GM21825 (cell line): ENCODE results near the gene SNX2.
"Not testable (repeated sequence)": the region's sequence is repeated elsewhere in the genome, so short reads cannot be mapped to it uniquely, and the experiment has no call there.

ENCODE experiments used
- ATAC-seq: cut with Tn5 transposase; IDR thresholded peaks from one replicate; pipeline ENCODE4 v1.9.1; 2021; ENCODE audit warnings: mild to moderate bottlenecking, moderate library complexity; ENCODE audit not compliant: unreplicated experiment

Gene SNX2, protein sequence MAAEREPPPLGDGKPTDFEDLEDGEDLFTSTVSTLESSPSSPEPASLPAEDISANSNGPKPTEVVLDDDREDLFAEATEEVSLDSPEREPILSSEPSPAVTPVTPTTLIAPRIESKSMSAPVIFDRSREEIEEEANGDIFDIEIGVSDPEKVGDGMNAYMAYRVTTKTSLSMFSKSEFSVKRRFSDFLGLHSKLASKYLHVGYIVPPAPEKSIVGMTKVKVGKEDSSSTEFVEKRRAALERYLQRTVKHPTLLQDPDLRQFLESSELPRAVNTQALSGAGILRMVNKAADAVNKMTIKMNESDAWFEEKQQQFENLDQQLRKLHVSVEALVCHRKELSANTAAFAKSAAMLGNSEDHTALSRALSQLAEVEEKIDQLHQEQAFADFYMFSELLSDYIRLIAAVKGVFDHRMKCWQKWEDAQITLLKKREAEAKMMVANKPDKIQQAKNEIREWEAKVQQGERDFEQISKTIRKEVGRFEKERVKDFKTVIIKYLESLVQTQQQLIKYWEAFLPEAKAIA

DNA sequence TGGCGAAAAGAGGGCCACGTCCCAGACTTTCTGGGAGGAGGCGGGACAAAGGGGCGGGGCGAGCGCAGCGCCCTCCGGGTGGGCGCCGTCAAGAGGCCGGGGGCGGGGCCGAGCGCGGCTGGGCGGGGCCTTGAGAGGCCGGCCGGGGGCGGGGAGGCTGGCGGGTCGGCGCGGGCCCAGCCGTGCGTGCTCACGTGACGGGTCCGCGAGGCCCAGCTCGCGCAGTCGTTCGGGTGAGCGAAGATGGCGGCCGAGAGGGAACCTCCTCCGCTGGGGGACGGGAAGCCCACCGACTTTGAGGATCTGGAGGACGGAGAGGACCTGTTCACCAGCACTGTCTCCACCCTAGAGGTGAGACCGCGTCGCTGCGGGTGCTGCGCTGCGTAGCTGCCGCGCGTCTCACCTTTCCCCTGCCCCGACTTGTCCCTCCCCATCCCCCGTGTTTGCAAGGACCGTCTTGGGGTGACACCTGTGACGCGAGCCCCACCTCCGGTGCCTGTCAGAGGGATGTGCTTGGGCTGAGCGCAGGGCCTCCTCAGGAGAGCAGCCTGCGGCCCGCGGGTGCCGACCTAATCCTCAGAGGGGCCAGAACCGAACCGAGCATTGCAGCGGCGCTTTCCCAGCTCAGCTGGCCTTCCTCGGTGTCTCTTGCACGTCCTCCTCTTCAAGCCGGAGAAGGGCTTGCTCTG, at the start of gene SNX2:
TSS of gene SNX2 (plus strand) at position 220 of the 689 bp plus-strand sequence. CDS start at position 244, 24 bp downstream.
- peak; percentile 89 for ATAC-seq

DNA sequence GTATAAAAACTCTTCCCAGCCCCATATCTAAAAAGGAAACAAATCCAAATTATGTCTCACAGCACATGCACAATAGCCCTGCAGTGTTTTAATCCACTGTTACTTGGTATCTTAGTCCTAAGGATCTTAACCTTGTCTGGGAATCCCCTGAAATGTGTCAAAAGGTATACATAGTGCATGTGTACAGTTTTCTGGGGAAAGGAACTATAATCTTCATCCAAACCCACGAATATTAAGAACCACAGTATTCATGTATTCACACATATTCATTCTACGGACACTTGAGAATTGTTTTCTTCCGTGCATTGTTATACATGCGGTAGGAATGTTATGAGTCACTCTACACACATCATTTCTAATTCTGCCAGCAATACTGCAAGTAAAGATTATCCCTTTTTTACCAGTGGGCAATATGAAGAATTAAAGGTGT, 47.8 kb upstream of the SNX2 start:
- peak; percentile 46 for ATAC-seq

DNA sequence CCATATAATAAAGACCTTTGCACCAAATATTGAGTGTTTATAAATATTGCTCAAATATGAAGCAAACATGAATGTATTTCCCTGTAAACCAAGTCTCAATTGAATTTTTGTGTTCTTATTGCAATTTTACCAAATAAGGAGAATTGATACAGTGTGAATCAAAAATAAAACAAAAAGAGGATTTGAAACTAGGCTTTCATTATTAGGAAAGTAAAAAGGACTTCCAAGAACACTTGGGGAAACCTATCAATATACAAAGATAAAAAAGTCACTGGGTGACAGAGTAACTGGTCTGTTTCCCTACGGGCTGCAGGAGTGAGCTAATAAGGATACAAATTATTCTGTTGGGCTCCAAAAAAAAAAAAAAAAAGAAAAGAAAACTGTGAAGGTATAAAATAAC, 44.8 kb upstream of the SNX2 start:
- no peak for ATAC-seq

DNA sequence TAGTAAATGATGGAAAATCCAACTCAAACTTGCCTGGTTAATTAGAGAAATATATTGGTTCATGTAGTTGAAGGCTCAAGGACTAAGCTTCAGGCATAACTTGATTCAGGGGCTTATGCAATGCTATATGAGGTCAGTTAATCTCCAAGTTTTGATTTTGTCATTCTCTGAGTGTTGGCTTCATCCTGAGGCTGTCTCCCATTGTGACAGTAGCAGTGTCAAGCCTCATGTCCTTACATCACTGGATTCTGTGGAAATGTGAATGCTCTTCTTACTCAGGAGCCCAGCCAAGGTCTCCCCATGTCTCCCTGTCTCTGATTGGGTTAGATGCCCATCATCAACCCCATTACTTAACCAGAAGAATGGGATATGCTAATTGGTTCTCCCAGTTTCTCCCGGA, 44.4 kb upstream of the SNX2 start:
- no peak for ATAC-seq

DNA sequence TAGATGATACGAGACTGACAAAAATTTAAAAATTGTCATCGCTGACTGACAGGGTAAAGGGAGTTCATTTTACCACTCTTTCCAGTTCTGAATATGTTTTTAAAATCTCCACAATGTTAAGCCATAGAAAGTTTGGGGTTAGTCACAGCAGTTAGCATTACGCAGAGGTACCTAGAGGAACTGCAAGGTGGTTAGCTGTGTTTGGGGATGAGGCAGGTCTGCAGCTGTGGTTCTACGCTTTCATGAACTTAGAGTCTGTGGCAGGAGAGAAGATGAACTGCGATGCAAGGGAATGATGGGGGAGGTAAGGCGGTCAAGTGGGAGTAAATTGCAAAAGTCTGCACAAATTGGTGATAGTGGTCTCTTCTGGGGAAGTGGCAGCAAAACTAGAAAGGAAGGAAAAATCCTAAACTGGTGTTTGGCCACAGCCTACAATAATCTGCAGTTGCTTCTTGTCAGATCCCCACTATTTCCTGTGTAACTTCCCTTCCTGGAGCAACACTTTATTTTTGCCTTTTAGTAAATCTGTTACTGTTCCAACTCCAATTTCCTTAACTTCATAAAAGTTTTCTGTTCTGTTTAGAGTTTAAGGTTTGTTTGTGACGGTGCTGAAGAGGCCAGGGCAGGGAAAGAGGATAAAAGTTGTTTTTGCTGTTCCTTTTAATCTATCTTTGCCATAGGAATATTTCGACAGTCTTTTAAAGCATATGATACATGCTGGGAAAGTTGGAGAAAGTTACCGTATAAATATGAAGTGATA, 38.6 kb upstream of the SNX2 start:
- peak; percentile 97 for ATAC-seq

DNA sequence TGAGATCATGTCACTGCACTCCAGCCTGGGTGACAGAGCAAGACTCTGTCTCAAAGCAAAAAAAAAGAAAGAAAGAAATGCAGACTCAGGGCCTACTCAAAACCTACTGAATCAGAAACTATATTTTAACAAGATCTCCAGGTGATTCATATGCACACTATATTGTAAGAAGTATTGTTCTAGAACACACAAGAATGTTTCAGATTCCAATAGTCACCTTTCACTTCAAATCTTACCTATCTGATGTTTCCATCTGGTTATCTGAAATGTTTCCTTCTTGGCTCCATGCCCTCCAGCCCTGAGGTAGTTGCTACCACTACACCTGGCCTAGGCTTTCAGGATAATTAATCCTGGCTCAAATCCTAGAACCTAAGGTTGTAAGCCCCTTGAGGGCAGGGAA, 36.8 kb upstream of the SNX2 start:
- no peak for ATAC-seq

DNA sequence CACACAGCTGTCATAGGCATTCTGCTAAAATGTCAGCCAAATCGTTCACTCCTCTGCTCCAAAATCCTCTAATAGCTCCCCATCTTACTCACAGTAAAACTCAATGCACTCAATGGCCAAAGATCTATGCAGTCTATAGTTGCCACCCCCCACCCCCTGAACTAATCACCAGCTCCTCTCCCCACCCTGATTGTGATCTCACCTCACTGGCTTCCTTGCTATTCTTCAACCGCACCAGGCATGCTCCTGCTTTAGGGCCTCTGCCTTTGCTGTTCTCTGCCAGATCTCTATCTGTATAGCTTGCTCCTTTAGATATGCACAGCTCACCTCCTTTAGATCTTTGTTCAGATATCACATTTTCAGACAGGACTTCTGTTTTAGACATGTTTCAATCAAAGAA, 33.2 kb upstream of the SNX2 start:
- no peak for ATAC-seq

DNA sequence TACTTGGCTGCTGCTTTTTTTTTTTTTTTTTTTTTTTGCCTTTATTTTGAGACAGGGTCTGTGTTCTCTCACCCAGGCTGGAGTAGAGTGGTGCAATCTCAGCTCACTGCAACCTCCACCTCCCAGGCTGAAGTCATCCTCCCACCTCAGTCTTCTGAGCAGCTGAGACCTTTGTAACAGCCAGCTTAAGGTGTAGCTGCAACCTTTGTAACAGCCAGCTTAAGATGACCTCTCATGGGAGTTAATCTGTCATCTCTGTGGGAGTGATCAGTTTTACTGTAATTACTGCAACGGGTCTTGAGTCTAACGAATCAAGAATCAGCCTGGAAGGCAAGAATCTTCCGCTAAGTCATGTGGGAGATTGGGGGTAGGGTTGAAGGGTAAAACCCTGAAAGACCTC, 31.6 kb upstream of the SNX2 start:
- ATAC-seq: no peak

DNA sequence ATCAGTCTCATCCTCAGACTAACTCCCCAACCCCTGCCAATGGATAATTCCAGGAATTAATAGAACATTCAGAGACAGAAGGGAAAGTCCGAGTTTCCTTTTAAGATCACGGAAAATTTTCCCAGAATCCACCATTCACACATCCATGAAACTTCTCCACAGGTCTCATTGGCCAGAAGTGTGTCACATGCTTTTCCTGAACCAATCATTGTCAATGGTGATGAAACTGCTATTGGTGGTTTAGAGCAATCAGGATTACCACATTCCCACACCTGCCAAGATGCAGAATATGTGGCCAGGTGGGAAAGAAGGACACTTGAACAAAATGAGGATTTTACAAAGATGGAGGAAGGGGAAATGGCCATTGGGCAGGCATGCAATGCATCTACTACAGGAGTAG, 29.3 kb upstream of the SNX2 start:
- ATAC-seq: no peak

DNA sequence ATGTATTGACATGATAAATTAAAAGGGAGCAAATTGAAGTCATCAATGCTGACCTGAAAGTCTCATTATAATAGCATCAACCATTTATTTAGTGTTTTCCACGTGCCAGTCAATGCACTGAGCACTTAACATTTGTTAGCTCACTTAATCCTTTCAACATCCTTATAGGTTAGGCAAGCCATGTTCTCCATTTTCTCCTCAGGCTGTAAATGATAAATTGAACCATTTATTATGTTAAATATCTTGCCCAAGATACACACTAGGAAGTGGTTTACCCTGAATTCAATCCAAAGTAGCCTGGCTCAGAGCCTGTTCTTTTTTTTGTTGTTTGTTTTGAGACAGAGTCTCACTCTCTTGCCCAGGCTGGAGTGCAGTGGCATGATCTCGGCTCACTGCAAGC, 25.0 kb upstream of the SNX2 start:
- ATAC-seq: no peak

DNA sequence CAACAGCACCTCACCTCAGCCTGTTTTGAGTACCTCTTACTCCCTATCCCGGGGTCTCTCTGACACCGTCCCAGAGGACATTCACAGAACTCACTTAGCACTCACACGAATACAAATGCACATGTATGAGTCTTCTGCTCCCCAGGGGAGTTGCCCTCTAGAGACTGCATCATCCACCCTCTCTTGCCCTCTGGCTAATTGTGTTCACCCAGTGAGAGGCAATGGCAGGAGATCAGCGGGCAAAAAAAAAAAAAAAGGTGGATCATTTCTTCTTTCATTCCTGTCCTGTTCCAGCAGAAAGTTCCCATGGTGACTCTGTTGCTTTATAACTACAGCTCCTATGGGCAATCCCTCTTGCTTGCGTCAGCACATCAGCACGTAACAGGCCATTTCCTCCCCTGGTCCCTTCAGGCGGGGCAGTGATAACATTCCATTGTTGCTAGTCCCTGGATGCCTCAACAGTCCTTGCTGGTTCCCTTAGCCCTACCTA, 23.5 kb upstream of the SNX2 start:
- no peak for ATAC-seq

DNA sequence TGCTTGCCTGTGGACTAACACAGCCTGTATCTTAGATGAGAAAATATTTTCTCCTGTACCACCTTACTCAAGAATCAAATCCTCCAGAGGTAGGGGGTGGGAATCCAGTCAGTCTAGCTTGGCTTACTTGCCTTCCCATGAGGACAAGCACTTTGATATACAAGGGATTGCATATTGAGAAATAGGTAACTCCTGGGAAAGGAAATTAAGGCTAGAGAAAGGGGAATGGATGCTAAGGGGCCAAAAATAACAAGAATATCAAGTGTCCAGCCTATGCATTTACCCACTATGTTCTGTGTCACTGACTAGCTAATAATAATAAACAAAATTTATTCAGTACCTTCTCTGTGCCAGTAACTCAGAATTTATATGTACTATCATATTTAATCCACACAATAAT, 21.4 kb upstream of the SNX2 start:
- ATAC-seq: no peak

DNA sequence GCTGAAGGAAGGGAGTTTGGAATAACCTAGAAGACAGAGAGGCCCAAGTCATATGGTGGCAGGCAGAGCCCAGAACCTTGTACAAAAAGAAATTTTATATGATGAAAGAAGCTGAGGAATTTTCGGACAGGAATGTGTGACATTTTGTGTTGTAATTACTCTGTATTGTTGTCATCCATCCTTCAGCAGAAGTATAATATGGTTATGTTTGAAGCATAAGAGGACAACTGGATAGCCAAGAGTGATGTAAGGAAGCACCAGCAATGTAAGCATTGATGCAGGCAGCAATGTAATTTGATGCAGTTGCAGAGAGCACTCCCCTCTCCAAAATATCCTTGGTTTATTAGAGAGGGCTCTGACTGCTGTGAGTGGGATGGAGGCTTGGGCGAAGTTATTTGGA, 19.1 kb upstream of the SNX2 start:
- ATAC-seq: no peak

DNA sequence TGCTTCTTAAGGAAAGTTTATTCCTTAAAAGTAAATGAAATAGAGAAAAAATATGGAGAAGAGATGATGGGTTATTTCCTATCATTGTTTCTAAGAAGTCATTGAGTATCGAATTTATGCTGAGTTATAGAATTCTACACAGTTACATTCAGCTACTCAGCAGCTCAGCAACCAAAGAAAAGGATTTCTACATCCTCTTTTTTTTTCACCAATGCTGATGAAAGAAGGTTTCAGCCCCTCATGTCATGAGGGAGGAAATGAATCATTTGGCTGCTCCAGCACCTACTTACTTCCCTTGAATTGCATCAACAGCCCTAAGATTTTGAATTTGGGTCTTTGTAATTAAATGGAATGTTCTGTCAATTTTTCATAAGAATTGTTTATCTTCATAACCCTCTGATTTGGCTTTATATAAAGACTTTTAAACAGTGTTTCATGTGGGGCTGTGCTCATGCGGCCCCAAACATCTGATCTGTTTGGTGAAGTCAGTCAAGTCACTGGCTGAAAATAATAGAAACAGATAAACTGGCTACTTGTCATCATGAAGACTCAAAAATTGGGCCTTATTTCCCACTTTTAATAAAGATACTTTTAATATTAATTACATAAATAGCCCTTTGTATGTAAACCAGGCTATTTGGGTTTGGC, 18.5 kb upstream of the SNX2 start:
- ATAC-seq: peak; percentile 82

DNA sequence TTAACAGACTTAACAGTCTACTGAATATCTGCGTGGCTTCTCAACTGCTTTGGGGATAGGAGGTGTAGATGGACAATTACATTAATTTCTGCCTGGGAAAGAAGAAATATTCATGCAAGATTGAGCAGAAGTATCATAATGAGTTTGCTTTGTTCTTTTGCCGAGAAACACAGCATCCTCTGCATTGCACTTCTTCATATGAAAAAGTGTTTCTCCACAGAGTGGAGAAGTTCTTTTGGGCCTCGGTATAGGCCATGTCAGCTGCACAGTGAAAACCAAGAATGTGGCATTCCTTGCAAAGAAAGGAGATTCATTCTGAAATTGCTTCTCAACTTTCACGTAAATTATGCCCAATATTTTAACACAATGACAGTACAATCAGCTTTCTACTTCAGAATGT, 17.6 kb upstream of the SNX2 start:
- ATAC-seq: peak; percentile 52

DNA sequence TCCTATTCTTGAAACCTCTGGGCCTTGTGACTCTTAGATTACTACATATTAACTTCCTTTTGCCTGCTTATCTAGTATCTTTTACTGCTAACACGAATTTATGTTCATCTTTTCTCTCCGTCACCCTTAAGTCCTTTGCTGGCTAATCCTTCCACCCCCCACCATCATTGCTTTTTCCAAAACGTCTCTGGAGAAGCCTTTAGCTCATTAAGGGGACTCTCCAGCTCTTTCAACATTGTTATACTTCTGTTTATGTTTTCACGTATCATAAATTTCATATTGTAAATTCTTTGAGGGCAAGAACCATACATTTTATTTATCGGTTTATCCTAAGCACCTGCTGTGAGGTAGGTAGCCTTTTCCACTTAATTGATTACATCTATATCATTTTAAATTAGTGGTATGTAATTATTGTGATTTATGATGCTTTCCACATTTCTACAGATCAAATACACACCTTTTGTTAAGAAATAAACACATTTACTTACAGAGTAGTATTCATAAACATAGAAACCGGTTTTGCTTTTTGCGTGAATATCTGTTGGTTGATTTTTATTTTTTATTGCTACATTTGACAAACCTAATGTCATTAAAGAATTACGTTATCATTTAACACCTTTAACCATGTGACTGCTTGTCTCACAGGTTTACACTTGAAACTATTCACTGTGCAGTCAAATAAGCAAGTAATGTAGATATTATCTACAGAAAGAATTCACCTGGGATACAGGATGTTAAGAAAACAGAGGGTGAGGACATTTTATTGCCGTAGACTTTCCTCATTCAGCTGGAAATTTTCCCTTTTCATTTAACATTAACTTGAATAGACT, 15.4 kb upstream of the SNX2 start:
- ATAC-seq: no peak

DNA sequence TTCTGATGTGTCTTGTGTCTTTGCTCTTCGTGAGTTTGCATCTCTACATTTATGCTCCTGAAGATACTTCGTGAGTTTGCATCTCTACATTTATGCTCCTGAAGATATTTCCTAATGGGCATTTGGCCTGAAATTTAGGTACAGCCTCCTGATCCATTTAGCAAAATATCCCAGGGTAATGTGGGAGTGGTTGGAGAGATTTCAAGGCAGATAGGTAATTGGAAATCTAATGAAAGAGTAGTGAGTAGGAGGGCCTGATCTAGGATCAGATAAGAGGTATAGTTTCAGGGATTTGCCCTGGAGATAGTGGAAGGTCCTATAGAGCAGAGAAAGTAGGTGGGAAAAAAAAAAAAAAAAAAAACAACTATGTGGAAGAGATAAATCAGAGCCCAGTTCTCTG, 14.6 kb upstream of the SNX2 start:
- no peak for ATAC-seq

DNA sequence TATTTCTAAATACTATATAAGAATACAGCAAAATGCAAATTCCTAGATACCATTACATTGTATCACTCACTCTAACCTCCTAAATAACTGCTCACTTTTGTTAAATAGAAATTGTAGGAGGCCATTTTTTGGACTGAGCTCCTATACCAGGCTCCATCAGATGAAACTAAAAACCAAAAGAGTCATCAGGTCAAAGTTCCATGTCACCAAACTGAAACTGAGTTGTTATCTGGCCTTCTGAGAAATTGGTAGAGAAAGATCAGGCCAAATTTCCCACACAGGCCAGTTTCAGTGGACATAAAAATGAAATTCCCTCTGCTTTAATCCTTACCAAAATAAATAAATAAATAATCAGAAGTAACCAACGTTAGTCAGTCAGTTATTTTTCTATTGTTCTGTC, 13.8 kb upstream of the SNX2 start:
- no peak for ATAC-seq

DNA sequence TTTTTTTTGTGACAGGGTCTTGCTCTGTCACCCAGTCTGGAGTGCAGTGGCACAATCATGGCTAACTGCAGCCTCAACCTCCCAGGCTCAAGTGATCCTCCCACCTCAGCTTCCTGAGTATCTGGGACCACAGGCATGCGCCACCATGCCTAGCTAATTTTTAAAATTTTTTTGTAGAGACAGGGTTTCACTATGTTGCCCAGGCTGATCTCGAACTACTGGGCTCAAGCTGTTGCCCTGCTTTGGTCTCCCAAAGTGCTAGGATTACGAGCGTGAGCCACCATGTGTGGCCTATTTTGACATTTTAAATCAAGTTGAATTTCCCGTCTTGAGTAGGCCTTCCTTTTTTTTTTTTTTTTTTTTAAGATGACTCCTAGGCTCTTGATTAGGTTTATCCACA, 13.0 kb upstream of the SNX2 start:
- ATAC-seq: not testable (repeated sequence)

DNA sequence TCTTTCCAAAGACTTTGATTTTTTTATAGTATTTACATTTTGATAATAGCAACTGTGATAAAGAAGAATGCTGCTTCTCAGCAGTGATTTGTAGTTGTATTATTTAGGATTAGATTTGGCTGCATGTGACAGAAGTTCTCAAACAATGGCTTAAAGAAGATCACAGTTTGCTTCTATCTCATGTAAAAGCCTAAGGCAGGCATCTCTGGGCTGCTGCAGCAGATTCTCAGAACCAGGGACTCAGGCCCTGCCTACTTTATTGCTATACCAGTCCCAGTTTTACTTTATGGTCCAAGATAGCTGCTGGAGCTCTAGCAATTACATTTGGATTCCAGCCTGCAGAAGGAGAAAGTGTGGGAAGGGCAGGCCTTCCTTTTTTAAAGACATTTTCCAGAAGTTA, 8.8 kb upstream of the SNX2 start:
- ATAC-seq: no peak
